Stimulated activated CD4-positive, alpha-beta T cell treated with anti-CD3 and anti-CD28 coated beads, Interleukin-12 subunit alpha, Interleukin-12 subunit beta, amount 100 ng/mL, for 48 hours (primary cell): Measurements from ENCODE around the gene PIEZO1.

ENCODE experiments used
- DNase-seq, 3 donors: peaks; one replicate each; pipeline ENCODE4 v3.0.0-alpha.2; 2020; ENCODE audit warnings: low read depth in 2 of 3, low spot score in 1 of 3

PIEZO1 gene

GRCh38 chr16:88753602-88754001 is 31.4 kb downstream of the PIEZO1 start:
- DNase-seq = no peak

GRCh38 chr16:88753191-88753590 is 31.8 kb downstream of the PIEZO1 start:
- no peak for DNase-seq

- DNase-seq = no peak
Observed at GRCh38 chr16:88752386-88753002, 32.5 kb downstream of the PIEZO1 start.

GRCh38 chr16:88750854-88751253 is 34.2 kb downstream of the PIEZO1 start:
- no peak for DNase-seq

GRCh38 chr16:88749358-88749757 is 35.7 kb downstream of the PIEZO1 start:
- DNase-seq = no peak

GRCh38 chr16:88748364-88748763 is 36.7 kb downstream of the PIEZO1 start:
- DNase-seq = no peak

- DNase-seq = peak in 2 of 3 donors; percentile 30 to 49
Observed at GRCh38 chr16:88747588-88748301, 37.3 kb downstream of the PIEZO1 start.

GRCh38 chr16:88746506-88746905 is 38.5 kb downstream of the PIEZO1 start:
- no peak for DNase-seq

GRCh38 chr16:88744577-88745521 is 40.2 kb downstream of the PIEZO1 start:
- no peak for DNase-seq

GRCh38 chr16:88743693-88744576 is 41.1 kb downstream of the PIEZO1 start:
- peak; percentile 48 to 76 (median 71) for DNase-seq

- DNase-seq = no peak
Observed at GRCh38 chr16:88742896-88743605, 42.0 kb downstream of the PIEZO1 start.

- no peak for DNase-seq
Observed at GRCh38 chr16:88741368-88741767, 43.7 kb downstream of the PIEZO1 start.

GRCh38 chr16:88740727-88741055 is 44.3 kb downstream of the PIEZO1 start:
- no peak for DNase-seq

- no peak for DNase-seq
Observed at GRCh38 chr16:88739977-88740726, 44.9 kb downstream of the PIEZO1 start.

GRCh38 chr16:88739139-88739976 is 45.7 kb downstream of the PIEZO1 start:
- no peak for DNase-seq

GRCh38 chr16:88738151-88739084 is 46.6 kb downstream of the PIEZO1 start:
- no peak for DNase-seq

- peak; percentile 31 to 62 (median 58) for DNase-seq
Observed at GRCh38 chr16:88737298-88738150, 47.5 kb downstream of the PIEZO1 start.
